NT2/D1 (cell line): ENCODE results near the gene TBC1D30.

ENCODE experiments used
- SUZ12 ChIP-seq: IDR thresholded peaks from 2 replicates; pipeline ENCODE4 v1.6.1; 2011; ENCODE audit not compliant: insufficient read length, insufficient read depth; ENCODE audit errors: extremely low read depth
- YY1 ChIP-seq: IDR thresholded peaks from 2 replicates; pipeline ENCODE4 v1.6.1; 2011; ENCODE audit not compliant: insufficient read length, insufficient read depth
- ZNF274 ChIP-seq: IDR thresholded peaks from 2 replicates; pipeline ENCODE4 v1.6.1; 2011; ENCODE audit warnings: mild to moderate bottlenecking, low read depth, low read length

DNA sequence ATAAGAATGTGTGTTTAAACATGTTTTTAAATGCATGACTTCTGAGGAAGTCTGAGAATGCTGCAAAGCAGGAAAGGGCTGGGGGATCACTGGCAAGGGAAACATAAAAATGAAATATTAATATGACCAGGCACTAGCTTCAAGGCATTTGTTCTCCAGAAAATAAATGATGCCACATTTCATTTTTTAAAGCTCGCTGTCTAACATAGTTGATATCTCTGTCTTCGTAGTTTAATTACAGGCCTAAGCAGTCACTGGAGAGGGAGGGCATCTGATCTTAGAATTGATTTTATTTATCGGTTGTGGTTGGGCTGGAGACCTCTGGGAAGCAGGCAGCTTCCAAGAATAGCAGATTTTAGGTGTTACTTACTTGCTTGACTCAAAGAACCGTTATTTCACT, 87.5 kb downstream of the TBC1D30 start:
- TF ChIP-seq SUZ12 (no peak), ZNF274 (no peak), YY1 (no peak)
